ENCODE measurements around the gene ARFIP1.
"Not testable (repeated sequence)": the region's sequence is repeated elsewhere in the genome, so short reads cannot be mapped to it uniquely, and the experiment has no call there.

Gene ARFIP1

GRCh38 chr4:152836936-152837335 lies 57.2 kb downstream of the ARFIP1 start:
- TF ChIP-seq CTCF (IDR thresholded peaks at IDR 0.05; ENCODE audit: control insufficient read depth, insufficient read depth, low read depth, low read length, missing control alignments) = no peak
- H3K4me3 ChIP-seq (ENCODE audit: control insufficient read depth, low read depth, low read length) = no peak overlapping the region
- DNase-seq (ENCODE audit: low read depth) = no peak

- DNase-seq (ENCODE audit: low read depth); H3K4me3 ChIP-seq (ENCODE audit: control insufficient read depth, low read depth, low read length): not testable (repeated sequence)
These were observed 60.0 kb downstream of the ARFIP1 start for GRCh38 chr4:152839729-152840128.

GRCh38 chr4:152843481-152844090 lies 63.8 kb downstream of the ARFIP1 start:
- no peak overlapping the region for H3K4me3 ChIP-seq (ENCODE audit: control insufficient read depth, low read depth, low read length)
- DNase-seq (ENCODE audit: low read depth) = no peak
- no peak for TF ChIP-seq CTCF (IDR thresholded peaks at IDR 0.05; ENCODE audit: control insufficient read depth, insufficient read depth, low read depth, low read length, missing control alignments)

- no peak for TF ChIP-seq CTCF (IDR thresholded peaks at IDR 0.05; ENCODE audit: control insufficient read depth, insufficient read depth, low read depth, low read length, missing control alignments)
- no peak for DNase-seq (ENCODE audit: low read depth)
- H3K4me3 ChIP-seq (ENCODE audit: control insufficient read depth, low read depth, low read length) = no peak overlapping the region
These were observed 67.6 kb downstream of the ARFIP1 start for GRCh38 chr4:152847376-152847775.

- DNase-seq (ENCODE audit: low read depth) = no peak
- no peak overlapping the region for H3K4me3 ChIP-seq (ENCODE audit: control insufficient read depth, low read depth, low read length)
- no peak for TF ChIP-seq CTCF (IDR thresholded peaks at IDR 0.05; ENCODE audit: control insufficient read depth, insufficient read depth, low read depth, low read length, missing control alignments)
These were observed 68.8 kb downstream of the ARFIP1 start for GRCh38 chr4:152848508-152848907.

GRCh38 chr4:152849350-152849749 lies 69.6 kb downstream of the ARFIP1 start:
- TF ChIP-seq CTCF (IDR thresholded peaks at IDR 0.05; ENCODE audit: control insufficient read depth, insufficient read depth, low read depth, low read length, missing control alignments) = no peak
- no peak overlapping the region for H3K4me3 ChIP-seq (ENCODE audit: control insufficient read depth, low read depth, low read length)
- DNase-seq (ENCODE audit: low read depth) = no peak

- DNase-seq (ENCODE audit: low read depth) = no peak
- no peak overlapping the region for H3K4me3 ChIP-seq (ENCODE audit: control insufficient read depth, low read depth, low read length)
These were observed 70.6 kb downstream of the ARFIP1 start for GRCh38 chr4:152850377-152850776.

More at GRCh38 chr4:152850377-152850776, 70.6 kb downstream of the ARFIP1 start:
- no peak for TF ChIP-seq CTCF (IDR thresholded peaks at IDR 0.05; ENCODE audit: control insufficient read depth, insufficient read depth, low read depth, low read length, missing control alignments)

Measured in AG09309 (cell line).